Neural progenitor cell (in vitro differentiated cells): ENCODE data around the gene SPTB. TPM values are rescaled to one million over a fixed set of nuclear protein-coding genes. Genes with fewer than 3 reads are reported as not detected.

Experiments used
- DNase-seq: peaks from one replicate; pipeline ENCODE4 v3.0.0-alpha.2; 2016; ENCODE audit warnings: low spot score
- H2AFZ ChIP-seq: fragments of 200-600 bp; sonication (generic); replicated peaks from 2 replicates; pipeline ENCODE4 v1.6.1; 2016; ENCODE audit warnings: antibody characterized with exemption
- H3F3A ChIP-seq: fragments of 200-600 bp; sonication (generic); 2 replicates; pipeline ENCODE4 v1.6.1; 2016; ENCODE audit warnings: antibody characterized with exemption, low read depth
- H3K27ac ChIP-seq: fragments of 200-600 bp; sonication (generic); 2 replicates; pipeline ENCODE4 v1.5.1; 2016; ENCODE audit warnings: mild to moderate bottlenecking
- H3K27me3 ChIP-seq: fragments of 200-600 bp; sonication (generic); 2 replicates; pipeline ENCODE4 v1.6.1; 2016; ENCODE audit warnings: mild to moderate bottlenecking, moderate library complexity
- H3K36me3 ChIP-seq: fragments of 200-600 bp; sonication (generic); 2 replicates; pipeline ENCODE4 v1.5.1; 2016
- H3K4me1 ChIP-seq: fragments of 200-600 bp; sonication (generic); 2 replicates; pipeline ENCODE4 v1.6.1; 2016; ENCODE audit warnings: mixed run types
- H3K4me2 ChIP-seq: fragments of 200-600 bp; sonication (generic); 2 replicates; pipeline ENCODE4 v1.6.1; 2016
- H3K4me3 ChIP-seq: fragments of 200-600 bp; sonication (generic); 2 replicates; pipeline ENCODE4 v1.5.1; 2016
- H3K79me2 ChIP-seq: fragments of 200-600 bp; sonication (generic); 2 replicates; pipeline ENCODE4 v1.6.1; 2016; ENCODE audit warnings: low read depth
- H3K9ac ChIP-seq: fragments of 200-600 bp; sonication (generic); 2 replicates; pipeline ENCODE4 v1.6.1; 2016
- H3K9me3 ChIP-seq: fragments of 200-600 bp; sonication (generic); 2 replicates; pipeline ENCODE4 v1.5.1; 2016; ENCODE audit warnings: low read depth
- H4K20me1 ChIP-seq: fragments of 200-600 bp; sonication (generic); 2 replicates; pipeline ENCODE4 v1.6.1; 2016; ENCODE audit warnings: low read depth
- H3K27ac Mint-ChIP-seq: 3 replicates; pipeline ENCODE4 v1.8.0; 2021; ENCODE audit warnings: mixed read lengths
- H3K27me3 Mint-ChIP-seq: 2 replicates; pipeline ENCODE4 v1.8.0; 2022; ENCODE audit warnings: low read depth, mild to moderate bottlenecking, inconsistent platforms, moderate library complexity, mixed read lengths; ENCODE audit not compliant: insufficient read depth
- H3K36me3 Mint-ChIP-seq: 3 replicates; pipeline ENCODE4 v1.8.0; 2021; ENCODE audit warnings: mixed read lengths
- H3K4me1 Mint-ChIP-seq: 3 replicates; pipeline ENCODE4 v1.8.0; 2021; ENCODE audit warnings: mixed read lengths
- H3K4me3 Mint-ChIP-seq: 3 replicates; pipeline ENCODE4 v1.8.0; 2021; ENCODE audit warnings: mild to moderate bottlenecking, moderate library complexity, mixed read lengths
- H3K9me3 Mint-ChIP-seq: 3 replicates; pipeline ENCODE4 v1.8.0; 2020; ENCODE audit warnings: mixed read lengths
- CTCF ChIP-seq: fragments of 200-600 bp; sonication (generic); IDR thresholded peaks from 2 replicates; pipeline ENCODE4 v1.5.1; 2017; ENCODE audit warnings: antibody characterized with exemption, mild to moderate bottlenecking
- EZH2 ChIP-seq: fragments of 200-600 bp; sonication (generic); IDR thresholded peaks from 2 replicates; pipeline ENCODE4 v1.6.1; 2017; ENCODE audit warnings: antibody characterized with exemption, mild to moderate bottlenecking, moderate library complexity
- EZH2phosphoT487 ChIP-seq: fragments of 200-600 bp; sonication (generic); IDR thresholded peaks from 2 replicates; pipeline ENCODE4 v1.6.1; 2017; ENCODE audit warnings: antibody characterized with exemption
- total RNA-seq: library from RNA; depleted of rRNA; stranded (reverse); fragments of >200 nt; gene quantifications from 2 replicates; pipeline ENCODE4 v1.2.3, GENCODE V29; 2015; ENCODE audit warnings: low replicate concordance

SPTB gene
- total RNA-seq, 1 donor from 2014 or later: 0.09 TPM

GRCh38 chr14:64732066-64732465 lies 147.6 kb downstream of the SPTB start:
- DNase-seq: no peak
- Mint-ChIP-seq H3K4me1 (peaks cover 5% of the 10 kb centered on the region), H3K4me3 (no peak overlapping the region), H3K36me3 (peaks cover 28% of the 10 kb centered on the region), H3K27ac (no peak overlapping the region), H3K27me3 (peaks cover 7% of the 10 kb centered on the region), H3K9me3 (no peaks in the 10 kb centered on the region)
- Histone ChIP-seq H3K9ac (no peak overlapping the region), H3K79me2 (peaks cover 2% of the 10 kb centered on the region), H3K9me3 (no peaks in the 10 kb centered on the region), H4K20me1 (peaks cover 56% of the 10 kb centered on the region), H3K27me3 (no peaks in the 10 kb centered on the region), H3K4me3 (no peak overlapping the region), H3K4me1 (peaks cover 18% of the 10 kb centered on the region), H3K4me2 (no peak overlapping the region), H3K27ac (no peak overlapping the region), H2AFZ (no peak overlapping the region), H3F3A (no peaks in the 10 kb centered on the region), H3K36me3 (no peaks in the 10 kb centered on the region)
- no peak for TF ChIP-seq EZH2phosphoT487
- no peak for TF ChIP-seq EZH2
- no peak for TF ChIP-seq CTCF

GRCh38 chr14:64731141-64731581 lies 148.5 kb downstream of the SPTB start:
- Histone ChIP-seq H3K79me2 (peaks cover 11% of the 10 kb centered on the region), H3K4me3 (no peak overlapping the region), H3K27ac (no peak overlapping the region), H3K27me3 (no peaks in the 10 kb centered on the region), H3K9ac (no peak overlapping the region), H3K36me3 (no peaks in the 10 kb centered on the region), H2AFZ (no peak overlapping the region), H3K4me2 (no peak overlapping the region), H3K4me1 (peaks cover 17% of the 10 kb centered on the region), H3K9me3 (no peaks in the 10 kb centered on the region), H4K20me1 (peaks cover 59% of the 10 kb centered on the region), H3F3A (no peaks in the 10 kb centered on the region)
- peaks cover 7% of the 10 kb centered on the region for H3K27me3 Mint-ChIP-seq
- H3K9me3 Mint-ChIP-seq: no peaks in the 10 kb centered on the region
- peaks cover 6% of the 10 kb centered on the region for H3K4me1 Mint-ChIP-seq
- H3K27ac Mint-ChIP-seq: no peak overlapping the region
- no peak for DNase-seq
- no peak for TF ChIP-seq EZH2
- no peak for TF ChIP-seq EZH2phosphoT487
- H3K4me3 Mint-ChIP-seq: no peak overlapping the region
- H3K36me3 Mint-ChIP-seq: peaks cover 28% of the 10 kb centered on the region

- DNase-seq: no peak
- peaks cover 7% of the 10 kb centered on the region for H3K27me3 Mint-ChIP-seq
- Histone ChIP-seq H3K4me1 (peaks cover 22% of the 10 kb centered on the region), H3K9ac (no peak overlapping the region), H3F3A (peaks cover 4% of the 10 kb centered on the region), H3K9me3 (no peaks in the 10 kb centered on the region), H4K20me1 (peaks cover 60% of the 10 kb centered on the region), H3K79me2 (peaks cover 16% of the 10 kb centered on the region), H3K4me3 (no peak overlapping the region), H3K4me2 (no peak overlapping the region), H3K36me3 (no peaks in the 10 kb centered on the region), H3K27me3 (no peaks in the 10 kb centered on the region), H3K27ac (no peak overlapping the region), H2AFZ (no peak overlapping the region)
- no peak overlapping the region for H3K4me3 Mint-ChIP-seq
- no peaks in the 10 kb centered on the region for H3K9me3 Mint-ChIP-seq
- TF ChIP-seq EZH2: no peak
- no peak overlapping the region for H3K27ac Mint-ChIP-seq
- peaks cover 11% of the 10 kb centered on the region for H3K4me1 Mint-ChIP-seq
- peaks cover 28% of the 10 kb centered on the region for H3K36me3 Mint-ChIP-seq
Measured at GRCh38 chr14:64730681-64731080, 149.0 kb downstream of the SPTB start.

- DNase-seq: no peak
- Histone ChIP-seq H3K27ac (peak overlapping the region; percentile 37), H3K27me3 (no peaks in the 10 kb centered on the region), H3K4me2 (peak overlapping the region; percentile 13), H3K36me3 (no peaks in the 10 kb centered on the region), H3K79me2 (peaks cover 17% of the 10 kb centered on the region), H3K4me3 (no peak overlapping the region), H3K9ac (no peak overlapping the region), H4K20me1 (peaks cover 62% of the 10 kb centered on the region), H3K9me3 (no peaks in the 10 kb centered on the region), H3F3A (peaks cover 10% of the 10 kb centered on the region), H3K4me1 (peaks cover 28% of the 10 kb centered on the region), H2AFZ (no peak overlapping the region)
- no peak overlapping the region for H3K4me3 Mint-ChIP-seq
- H3K9me3 Mint-ChIP-seq: no peaks in the 10 kb centered on the region
- peaks cover 15% of the 10 kb centered on the region for H3K4me1 Mint-ChIP-seq
- H3K36me3 Mint-ChIP-seq: peaks cover 26% of the 10 kb centered on the region
- peaks cover 7% of the 10 kb centered on the region for H3K27me3 Mint-ChIP-seq
- H3K27ac Mint-ChIP-seq: peak overlapping the region; percentile 50
- no peak for TF ChIP-seq EZH2phosphoT487
Measured at GRCh38 chr14:64730061-64730440, 149.7 kb downstream of the SPTB start.
